GM18505 (cell line): Measurements from ENCODE around the gene CTTNBP2.

ENCODE experiments used
- ATAC-seq: cut with Tn5 transposase; IDR thresholded peaks from one replicate; pipeline ENCODE4 v1.9.1; 2021; ENCODE audit not compliant: unreplicated experiment
- POLR2A ChIP-seq: IDR thresholded peaks from 4 replicates; pipeline ENCODE4 v1.6.1; 2011; ENCODE audit warnings: borderline replicate concordance; ENCODE audit not compliant: insufficient read depth, insufficient read length; ENCODE audit errors: extremely low read depth

Gene CTTNBP2

DNA sequence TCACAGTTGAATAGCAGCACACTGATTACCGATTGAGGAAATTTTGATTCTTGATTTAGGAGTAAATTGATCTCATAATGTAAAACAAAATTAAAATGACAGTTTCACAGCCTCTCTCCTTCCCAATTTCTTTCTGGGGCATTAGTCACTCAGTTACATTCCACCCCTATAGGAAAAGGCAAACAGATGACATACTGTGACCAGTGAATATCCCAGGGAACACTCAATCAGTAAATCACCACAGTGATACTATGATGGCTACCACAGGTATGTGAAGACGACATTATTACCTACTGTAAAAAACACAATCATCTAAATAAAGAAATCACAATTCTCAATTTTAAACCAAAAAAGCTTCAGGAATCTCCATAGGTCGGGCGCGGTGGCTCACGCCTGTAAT, 15.5 kb downstream of the CTTNBP2 start:
- ATAC-seq, result no peak
- TF ChIP-seq POLR2A, result no peak

DNA sequence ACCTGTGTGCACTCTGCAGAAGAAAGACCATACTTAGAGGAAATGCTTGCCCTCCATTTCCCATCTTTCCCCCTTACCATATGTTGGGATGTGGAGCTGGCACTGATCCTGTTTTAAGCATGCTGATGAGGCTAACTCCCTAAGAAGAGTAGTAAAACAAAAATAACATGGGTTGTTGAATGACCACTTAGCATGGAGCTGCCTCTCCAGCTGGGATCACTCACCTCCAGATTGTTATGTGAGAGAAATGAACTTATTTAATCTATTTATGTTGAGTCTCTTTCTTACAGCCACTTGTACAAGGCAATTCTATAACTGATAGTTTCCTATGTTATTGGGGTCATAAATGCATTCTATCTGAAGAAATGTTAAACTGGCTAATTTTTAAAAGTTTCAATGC, 17.0 kb downstream of the CTTNBP2 start:
- TF ChIP-seq POLR2A, result no peak
- no peak for ATAC-seq

DNA sequence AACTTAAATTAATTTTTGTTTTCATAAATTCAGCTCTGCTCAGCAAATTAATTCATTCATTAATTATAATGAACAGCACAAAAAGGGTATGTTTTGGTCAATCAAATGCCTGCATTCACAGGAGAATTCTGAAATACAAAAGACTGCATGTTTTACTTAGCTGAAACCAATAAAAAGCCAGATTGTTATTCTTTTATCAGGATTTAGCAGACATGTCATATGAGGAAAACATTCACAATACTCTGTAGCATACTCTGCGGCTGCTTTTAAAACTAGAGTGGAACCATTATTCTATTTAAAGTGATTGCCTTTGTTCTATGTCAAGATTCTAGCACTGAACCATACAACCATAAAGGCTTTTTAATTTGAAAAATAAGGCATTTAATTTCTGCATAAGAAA, 19.1 kb downstream of the CTTNBP2 start:
- ATAC-seq, result no peak
- no peak for TF ChIP-seq POLR2A

DNA sequence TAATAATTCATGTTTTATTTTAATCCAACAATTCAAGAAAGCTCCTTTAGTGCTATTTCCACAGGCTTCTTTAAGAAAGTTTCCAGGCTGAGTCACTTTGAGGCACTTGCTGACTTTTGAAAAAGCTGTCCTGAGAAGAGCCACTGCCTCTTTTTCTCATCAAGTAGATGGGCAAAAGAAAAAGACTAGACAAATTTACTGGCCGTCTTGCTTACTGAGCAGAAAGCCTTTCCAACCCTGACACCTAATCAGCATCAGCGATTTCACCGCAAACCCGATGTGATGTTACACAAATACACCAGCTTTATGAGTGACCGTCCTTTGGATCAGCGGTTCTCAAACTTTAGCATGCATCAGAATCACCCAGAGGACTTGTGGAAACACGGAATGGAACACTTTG, 24.3 kb downstream of the CTTNBP2 start:
- no peak for ATAC-seq
- no peak for TF ChIP-seq POLR2A

DNA sequence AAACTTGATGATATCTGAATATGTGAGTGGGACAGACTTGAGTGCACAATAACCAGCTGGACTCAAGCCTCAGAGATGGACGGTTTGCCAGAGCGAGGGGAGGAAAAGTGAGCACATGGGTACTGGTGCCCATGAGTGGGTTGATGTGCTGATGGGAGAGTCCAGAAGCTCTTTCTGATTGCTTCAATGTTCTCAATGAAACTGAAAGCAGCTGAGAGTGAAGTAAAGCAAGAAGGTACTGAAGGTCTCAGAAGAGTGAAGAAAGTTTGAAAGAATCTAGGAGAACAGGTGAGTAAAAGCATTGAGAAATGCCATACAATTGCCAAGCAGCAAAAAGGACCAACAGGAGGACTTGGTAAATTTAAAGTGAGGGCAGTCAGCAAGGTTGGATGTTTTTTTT, 28.6 kb downstream of the CTTNBP2 start:
- ATAC-seq, result no peak
- no peak for TF ChIP-seq POLR2A

DNA sequence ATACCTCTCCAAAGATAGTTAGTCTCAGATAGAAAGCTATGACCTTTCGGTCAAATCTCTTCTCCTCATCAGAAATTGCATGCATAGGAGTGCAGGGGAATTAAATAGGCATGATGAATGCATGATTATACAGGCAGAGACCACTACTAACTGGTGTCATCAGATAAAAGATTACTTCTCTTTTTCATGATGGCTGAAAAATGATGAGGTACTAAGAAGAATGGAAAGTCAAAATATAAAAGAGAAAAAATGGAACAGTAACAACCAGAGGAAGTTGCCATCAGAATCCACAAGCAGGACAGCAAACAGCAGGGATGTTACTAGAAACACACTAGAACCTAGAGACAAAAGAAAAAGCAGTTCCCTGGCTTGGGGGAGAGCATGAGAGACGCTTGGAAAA, 31.6 kb downstream of the CTTNBP2 start:
- TF ChIP-seq POLR2A, result no peak
- ATAC-seq, result no peak

DNA sequence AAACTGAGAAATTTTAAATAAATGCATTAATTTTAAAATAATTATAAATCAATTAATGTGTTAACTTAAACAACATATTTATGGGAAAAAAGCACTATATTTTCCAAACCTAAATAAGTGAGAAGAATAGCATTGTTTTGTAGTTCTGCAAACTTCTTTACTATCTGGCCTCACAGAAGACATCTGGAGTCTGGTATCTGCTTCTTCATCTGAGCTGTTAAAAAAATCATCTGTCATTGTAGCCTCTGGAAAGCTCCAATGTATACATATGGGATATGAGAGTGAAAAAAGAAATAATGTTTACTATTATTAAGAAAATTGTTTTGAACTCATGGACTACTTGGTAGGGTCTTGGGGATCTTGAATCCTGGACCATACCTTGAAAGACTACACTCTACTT, 32.2 kb downstream of the CTTNBP2 start:
- ATAC-seq, result no peak
- no peak for TF ChIP-seq POLR2A

DNA sequence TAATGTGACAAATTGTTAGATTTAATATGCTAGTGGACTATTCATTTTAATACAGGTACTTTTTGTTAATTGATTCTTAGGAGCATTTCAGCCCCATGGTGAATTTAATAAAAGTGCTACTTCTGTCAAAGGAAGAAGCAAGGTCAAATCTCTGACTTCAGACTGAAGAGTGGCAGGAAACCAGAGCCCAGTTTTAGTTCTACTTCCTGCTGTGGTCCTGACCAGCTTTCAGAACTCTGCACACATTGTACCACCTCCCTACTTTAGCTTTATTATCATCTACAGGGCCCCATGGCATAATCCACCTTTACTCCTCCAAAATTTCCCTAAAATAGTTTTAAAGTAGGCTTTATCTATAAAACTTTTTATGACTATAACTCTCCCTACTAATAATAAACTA, 33.7 kb downstream of the CTTNBP2 start:
- ATAC-seq, result no peak
- no peak for TF ChIP-seq POLR2A

DNA sequence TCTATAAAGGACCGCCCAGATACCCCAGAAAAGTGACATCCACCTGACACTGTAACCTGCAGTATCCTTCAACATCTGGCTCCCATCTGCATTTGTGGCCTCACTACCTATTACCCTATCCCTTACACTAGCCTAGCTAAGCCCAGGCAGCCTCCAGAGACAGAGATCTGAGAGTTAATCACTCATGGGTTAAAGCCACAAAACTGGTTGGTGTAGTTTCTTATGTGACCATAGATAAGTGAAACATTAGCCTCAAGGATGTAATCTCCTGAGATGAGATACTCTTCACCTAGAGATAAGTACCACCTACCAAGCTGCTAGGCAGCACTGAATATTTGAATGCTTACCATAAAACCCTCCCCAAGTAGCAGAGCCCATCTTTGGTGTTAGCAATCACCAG, 35.4 kb downstream of the CTTNBP2 start:
- ATAC-seq, result peak; percentile 95
- TF ChIP-seq POLR2A, result no peak

DNA sequence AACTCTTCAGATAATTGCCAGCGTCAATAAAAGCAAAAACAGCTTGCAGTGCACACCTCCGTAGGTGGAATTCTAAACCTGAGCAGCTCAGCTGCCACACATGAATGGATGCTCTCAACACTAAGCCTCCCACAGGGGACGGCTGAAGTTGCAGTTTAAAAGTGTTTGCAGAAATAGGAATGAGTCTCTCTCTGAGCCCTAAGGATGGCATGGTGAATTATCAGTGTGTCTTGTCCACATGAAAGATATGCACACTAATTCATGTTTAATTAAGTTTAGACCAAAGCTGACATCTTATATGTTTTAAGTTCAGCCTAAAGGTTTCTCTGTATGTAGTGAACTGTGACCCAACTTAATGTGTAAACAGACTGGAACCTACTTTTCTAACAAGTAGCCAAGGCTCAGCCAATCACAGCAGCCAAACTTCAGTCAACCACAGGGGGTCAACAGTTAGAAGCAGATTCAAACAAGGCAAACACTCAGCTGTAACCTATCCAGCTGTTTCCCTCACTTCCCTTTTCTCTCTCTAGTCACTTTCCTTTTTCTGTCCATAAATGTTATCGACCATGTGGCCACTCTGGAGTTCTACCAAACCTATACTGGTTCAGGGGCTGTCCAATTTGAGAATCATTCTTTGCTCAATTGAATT, 38.1 kb downstream of the CTTNBP2 start:
- no peak for TF ChIP-seq POLR2A

DNA sequence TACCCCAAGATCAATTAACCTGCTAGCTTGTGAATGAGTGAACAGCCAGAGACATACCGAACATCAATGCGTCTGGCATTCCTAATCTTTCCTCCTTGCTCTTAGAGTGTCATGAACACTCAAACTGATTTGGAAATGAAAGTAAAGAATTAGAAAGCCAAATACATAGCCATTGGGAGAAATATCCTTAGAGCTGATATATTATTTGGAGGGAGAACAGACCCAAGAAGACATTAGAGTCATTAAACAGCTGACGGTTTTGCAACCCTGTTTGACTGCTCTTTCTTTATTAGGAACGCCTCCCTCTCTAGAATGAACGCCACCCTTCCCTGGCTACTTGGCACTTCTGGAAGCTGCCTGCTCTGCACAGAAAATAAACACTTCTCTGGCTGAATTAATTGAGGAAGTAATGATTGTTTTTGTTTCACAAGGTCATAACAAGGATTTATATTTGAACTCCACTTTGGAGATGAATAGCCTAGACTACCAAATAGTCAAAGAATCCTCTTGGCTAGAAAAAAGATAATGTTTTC, 42.8 kb downstream of the CTTNBP2 start:
- no peak for TF ChIP-seq POLR2A
- ATAC-seq, result no peak

More for the DNA sequence above, 38.1 kb downstream of the CTTNBP2 start:
- no peak for ATAC-seq

DNA sequence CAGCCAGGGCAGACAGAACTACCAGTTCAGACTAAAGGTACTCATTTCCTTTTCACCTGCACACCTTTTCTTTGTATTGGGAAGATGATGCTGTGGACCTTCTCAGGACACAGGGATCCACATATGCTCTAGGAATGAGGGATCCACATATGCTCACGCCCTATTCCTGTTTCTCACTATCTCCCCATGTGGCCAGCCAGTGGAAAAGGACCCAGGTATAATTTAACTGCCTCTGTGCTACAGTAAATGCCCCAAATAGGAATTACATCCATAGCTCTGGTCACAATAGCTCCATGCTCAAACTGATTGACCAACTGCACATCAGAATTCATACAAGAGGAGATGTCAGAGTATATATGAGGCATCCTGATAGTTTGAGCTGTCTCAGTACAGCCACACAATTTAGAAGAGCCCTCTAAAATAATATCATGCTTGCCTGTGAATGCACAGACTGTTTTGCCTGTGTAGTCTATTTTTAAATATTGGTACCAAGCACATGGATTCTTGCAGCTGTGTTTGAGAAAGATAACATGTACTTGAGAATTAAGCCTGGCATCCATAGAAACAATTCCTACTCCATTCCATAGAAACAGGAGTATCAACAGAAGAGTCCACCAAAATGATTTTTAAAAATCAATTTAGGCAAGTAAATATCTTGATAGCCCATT, 43.7 kb downstream of the CTTNBP2 start:
- no peak for TF ChIP-seq POLR2A
- no peak for ATAC-seq

DNA sequence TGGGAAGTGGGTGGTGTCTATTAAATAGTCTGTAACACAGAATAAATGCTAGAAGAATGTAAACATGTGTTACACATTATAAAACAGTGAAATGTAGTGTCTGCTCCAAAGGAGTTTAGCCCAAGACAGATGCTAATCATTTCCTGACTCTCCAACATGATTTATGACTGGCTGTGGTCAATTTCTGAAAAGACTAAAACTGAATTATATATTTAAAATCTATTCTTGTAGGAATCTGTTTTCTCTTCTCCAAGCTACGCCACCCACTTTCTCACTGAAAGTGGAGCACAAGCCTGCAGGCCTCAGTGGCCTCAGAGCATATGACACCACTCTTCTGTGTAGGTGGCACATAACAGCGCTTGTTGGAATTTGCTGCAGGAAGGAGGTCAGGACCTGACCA, 44.4 kb downstream of the CTTNBP2 start:
- no peak for ATAC-seq
- no peak for TF ChIP-seq POLR2A

DNA sequence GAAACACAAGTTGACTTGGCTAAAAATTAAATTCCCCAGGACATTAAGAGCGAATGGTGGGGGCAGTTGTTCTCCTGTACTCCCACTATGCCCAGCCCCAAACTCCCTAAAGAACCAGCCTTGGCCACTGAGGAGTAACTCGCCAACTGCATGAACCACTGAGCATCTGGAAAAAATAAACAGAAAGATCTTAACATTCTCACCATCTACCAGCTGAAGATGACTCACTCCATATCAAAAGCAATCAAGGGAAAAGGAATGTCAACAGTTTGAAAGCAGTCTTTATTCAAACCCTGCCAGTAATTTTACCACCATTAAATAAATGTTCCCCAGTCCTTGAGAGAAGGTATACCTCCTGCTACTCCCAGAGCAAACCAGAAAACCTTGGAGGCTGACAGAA, 45.4 kb downstream of the CTTNBP2 start:
- no peak for TF ChIP-seq POLR2A
- no peak for ATAC-seq

DNA sequence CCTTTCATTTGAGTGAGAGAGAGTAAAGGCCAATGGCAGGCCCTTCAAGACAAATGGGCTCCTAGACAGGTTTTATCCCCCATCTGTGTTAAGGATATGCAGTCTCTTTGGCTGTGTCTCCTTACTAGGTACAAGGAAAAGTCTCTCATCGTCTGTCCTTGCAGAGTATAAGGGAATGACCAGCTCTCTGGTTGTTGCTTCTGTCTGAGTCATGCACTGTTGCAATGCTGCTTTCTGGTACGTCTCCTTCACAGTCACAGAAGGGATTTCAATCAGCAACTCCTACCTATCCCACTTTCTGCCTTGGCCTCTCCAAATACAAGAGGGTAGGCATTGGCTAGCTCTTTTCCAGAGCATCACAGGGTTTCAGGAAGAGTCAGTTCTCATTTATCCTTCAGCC, 48.1 kb downstream of the CTTNBP2 start:
- no peak for TF ChIP-seq POLR2A
- no peak for ATAC-seq

DNA sequence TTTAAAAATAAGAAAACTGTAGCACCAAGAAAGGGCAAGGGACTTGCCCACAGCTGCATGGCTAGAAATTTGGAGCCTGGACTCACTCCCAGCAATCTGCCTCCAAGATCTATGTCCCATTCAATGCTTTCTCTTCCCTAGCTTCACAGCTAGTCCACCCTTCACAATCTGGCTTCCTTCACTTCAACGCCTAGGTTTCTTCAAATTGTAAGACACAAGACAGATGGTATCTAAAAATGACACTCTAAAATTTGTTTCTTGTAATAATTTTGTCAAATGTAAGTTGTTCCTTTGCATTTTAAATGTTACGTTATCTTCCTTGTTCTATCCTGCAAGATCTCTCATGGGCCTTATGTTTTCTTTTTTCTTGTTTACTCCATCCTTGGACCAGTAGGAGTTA, 48.6 kb downstream of the CTTNBP2 start:
- no peak for TF ChIP-seq POLR2A
- no peak for ATAC-seq
